ENCODE data around the gene CYTH3.

DNA sequence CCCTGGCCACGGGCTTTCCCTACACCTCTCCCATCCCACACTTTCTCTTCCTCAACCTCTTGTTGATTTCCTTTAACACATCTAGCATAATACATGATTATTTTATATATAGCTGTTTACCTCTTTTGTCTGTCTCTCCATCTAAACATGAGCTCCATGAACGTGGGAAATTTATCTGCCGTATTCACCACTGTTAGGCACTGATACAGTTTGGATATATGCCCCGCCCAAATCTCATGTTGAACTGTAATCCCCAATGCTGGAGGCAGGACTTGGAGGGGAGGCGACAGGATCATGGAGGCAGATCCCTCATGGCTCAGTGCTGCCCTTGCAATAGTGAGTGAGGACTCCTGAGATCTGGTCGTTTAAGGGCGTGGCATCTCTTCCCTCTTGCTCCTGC is 5.7 kb downstream of the CYTH3 start:
- TF ChIP-seq, protein P1, sequence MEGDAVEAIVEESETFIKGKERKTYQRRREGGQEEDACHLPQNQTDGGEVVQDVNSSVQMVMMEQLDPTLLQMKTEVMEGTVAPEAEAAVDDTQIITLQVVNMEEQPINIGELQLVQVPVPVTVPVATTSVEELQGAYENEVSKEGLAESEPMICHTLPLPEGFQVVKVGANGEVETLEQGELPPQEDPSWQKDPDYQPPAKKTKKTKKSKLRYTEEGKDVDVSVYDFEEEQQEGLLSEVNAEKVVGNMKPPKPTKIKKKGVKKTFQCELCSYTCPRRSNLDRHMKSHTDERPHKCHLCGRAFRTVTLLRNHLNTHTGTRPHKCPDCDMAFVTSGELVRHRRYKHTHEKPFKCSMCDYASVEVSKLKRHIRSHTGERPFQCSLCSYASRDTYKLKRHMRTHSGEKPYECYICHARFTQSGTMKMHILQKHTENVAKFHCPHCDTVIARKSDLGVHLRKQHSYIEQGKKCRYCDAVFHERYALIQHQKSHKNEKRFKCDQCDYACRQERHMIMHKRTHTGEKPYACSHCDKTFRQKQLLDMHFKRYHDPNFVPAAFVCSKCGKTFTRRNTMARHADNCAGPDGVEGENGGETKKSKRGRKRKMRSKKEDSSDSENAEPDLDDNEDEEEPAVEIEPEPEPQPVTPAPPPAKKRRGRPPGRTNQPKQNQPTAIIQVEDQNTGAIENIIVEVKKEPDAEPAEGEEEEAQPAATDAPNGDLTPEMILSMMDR (IDR thresholded peaks at IDR 0.05): no peak
- TF ChIP-seq ZFX (IDR thresholded peaks at IDR 0.05; ENCODE audit: borderline replicate concordance): no peak

All from 22Rv1 (cell line).